Right lobe of liver (tissue), 6 donors: ENCODE results near the gene TCF7L2. TPM values are rescaled to one million over a fixed set of nuclear protein-coding genes. Genes with fewer than 3 reads are reported as not detected.

ENCODE experiments used
- ATAC-seq, 4 donors: fragments of 200-7000 bp; cut with Tn5 transposase; one replicate each; pipeline ENCODE4 v1.9.1; 2020; ENCODE audit warnings: mild to moderate bottlenecking in 4 of 4, moderate library complexity in 4 of 4
- DNase-seq, 3 donors: peaks; one replicate each; pipeline ENCODE4 v3.0.0-alpha.2; 2020
- H3K27ac ChIP-seq, 3 donors: fragments of 200-600 bp; one replicate each; pipeline ENCODE4 v1.8.0; 2022
- H3K27me3 ChIP-seq, 2 donors: fragments of 200-600 bp; one replicate each; pipeline ENCODE4 v1.8.0; 2022
- H3K36me3 ChIP-seq, 4 donors: fragments of 200-600 bp; sonication (generic) in 1 of 4; one replicate each; pipeline versions ENCODE4 v1.5.1 to v1.8.0; 2017 to 2022; ENCODE audit warnings: control low read depth in 1 of 4
- H3K4me1 ChIP-seq, 4 donors: fragments of 200-600 bp; sonication (generic) in 1 of 4; one replicate each; pipeline versions ENCODE4 v1.5.1 to v1.8.0; 2017 to 2022; ENCODE audit warnings: control low read depth in 1 of 4
- H3K4me3 ChIP-seq, 3 donors: fragments of 200-600 bp; one replicate each; pipeline ENCODE4 v1.8.0; 2022
- H3K9me3 ChIP-seq, 4 donors: fragments of 200-600 bp; sonication (generic) in 1 of 4; one replicate each; pipeline versions ENCODE4 v1.5.1 to v1.8.0; 2017 to 2022; ENCODE audit warnings: control low read depth in 1 of 4
- CTCF ChIP-seq, 4 donors: fragments of 200-600 bp in 3 of 4; fragments of 450-650 bp in 1 of 4; IDR thresholded peaks; one replicate each; pipeline versions ENCODE4 v1.5.1 to v1.8.0; 2016 to 2022; ENCODE audit warnings: antibody characterized with exemption in 4 of 4, mild to moderate bottlenecking in 2 of 4
- POLR2A ChIP-seq: fragments of 450-650 bp; IDR thresholded peaks from one replicate; pipeline ENCODE4 v1.6.1; 2017; ENCODE audit warnings: antibody characterized with exemption, mild to moderate bottlenecking
- WGBS: methylation state at CpG from one replicate; pipeline ENCODE4 v1.1.6; 2018; ENCODE audit warnings: low coverage, low lambda C conversion rate; ENCODE audit not compliant: insufficient coverage; ENCODE audit errors: missing lambda C conversion rate; 5-methylcytosine and 5-hydroxymethylcytosine counted together
- intact Hi-C, 2 donors: fragments of 100-400 bp; cut with DNase I; formaldehyde crosslinking; loops; one replicate each; pipeline versions ENCODE4 v1.11.2 to v1.14.1; 2022
- total RNA-seq, 6 experiments: library from RNA; depleted of rRNA in 2 of 6; stranded (reverse); fragments of >200 nt in 2 of 6; fragmentation: NEBNext Ultra II Directional in 3 of 6; extraction: Animal tissue kit (Norgen Biotek cat#: 25700) in 3 of 6; gene quantifications; one replicate each; pipeline versions ENCODE4 v1.1.0 to v1.2.4, GENCODE V29; 2016 to 2023
- donor health status: DM: no; HTN: yes; CAD: no.
- donor health status: DM: no; HTN: no; CAD: no.
- donor health status: DM: no; HTN: no; CAD: no.
- donor health status: DM: no; HTN: yes; CAD: no.
- donor health status: DM: no; HTN: yes; CAD: no.

Gene TCF7L2
- total RNA-seq, 6 experiments from 2014 or later = 9.4 to 33.2 (median 16.7) TPM

- 94% methylated on average over 2 of the region's 2 CpGs for WGBS
These were observed 87.2 kb downstream of the TCF7L2 start for GRCh38 chr10:113037218-113037617.

DNA sequence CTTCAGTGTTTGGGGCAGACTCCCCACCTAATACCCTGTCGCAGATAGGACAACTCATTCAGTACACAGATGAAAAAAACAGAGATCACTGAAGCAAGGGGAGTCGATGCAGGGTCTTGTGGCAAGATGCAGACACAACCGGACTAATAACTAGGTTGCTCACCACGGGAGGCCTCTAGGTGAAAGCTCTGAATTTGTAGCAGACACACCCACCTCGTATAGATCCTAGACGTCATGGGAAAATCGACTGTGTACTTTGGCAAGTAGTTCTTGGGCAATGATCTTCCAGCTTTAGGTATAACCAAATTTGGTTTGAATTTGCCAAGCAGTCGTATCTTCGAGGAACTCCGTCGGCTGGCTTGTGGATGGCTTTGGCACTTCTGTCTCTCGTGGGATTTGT, 88.1 kb downstream of the TCF7L2 start:
- 66% methylated on average over 9 of the region's 12 CpGs for WGBS
- Histone ChIP-seq H3K36me3 (no peaks in the 10 kb centered on the region), H3K4me3 (no peak overlapping the region), H3K4me1 (peaks cover 0 to 26% (median 13%) of the 10 kb centered on the region in 4 donors), H3K27ac (no peak overlapping the region), H3K9me3 (no peaks in the 10 kb centered on the region), H3K27me3 (no peaks in the 10 kb centered on the region)
- no peak for DNase-seq
- ATAC-seq = no peak
- TF ChIP-seq CTCF (IDR thresholded peaks at IDR 0.05) = no peak
- no peak for TF ChIP-seq POLR2A
- intact Hi-C loops = no loop called here

More at GRCh38 chr10:113037218-113037617, 87.2 kb downstream of the TCF7L2 start:
- TF ChIP-seq CTCF (IDR thresholded peaks at IDR 0.05) (no peak), POLR2A (no peak)
- ATAC-seq (no peak), DNase-seq (no peak)
- Histone ChIP-seq H3K27ac (no peak overlapping the region), H3K4me1 (peaks cover 0 to 26% (median 13%) of the 10 kb centered on the region in 4 donors), H3K4me3 (no peak overlapping the region), H3K36me3 (no peaks in the 10 kb centered on the region), H3K9me3 (no peaks in the 10 kb centered on the region), H3K27me3 (no peaks in the 10 kb centered on the region)
- intact Hi-C loops = no loop called here

DNA sequence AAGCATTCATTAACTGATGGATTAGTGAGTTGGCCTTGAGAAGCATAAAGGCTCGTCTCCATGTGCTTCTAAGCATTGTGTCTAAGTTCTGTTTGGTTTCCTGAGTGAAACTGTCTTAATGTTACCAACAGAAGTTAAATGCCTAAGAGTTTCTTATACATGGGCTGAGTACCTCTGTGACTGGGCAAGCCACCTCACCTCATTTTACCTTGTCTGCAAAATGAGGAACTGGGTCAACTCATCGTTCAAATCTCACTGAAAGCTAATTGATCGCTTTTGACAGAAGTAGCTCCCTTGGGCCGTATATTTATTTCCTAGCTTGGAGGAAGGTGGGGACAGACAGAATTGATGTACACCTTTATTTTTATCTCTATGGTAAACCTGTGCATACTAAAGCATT, 88.9 kb downstream of the TCF7L2 start:
- DNase-seq (no peak), ATAC-seq (no peak)
- H3K27me3 ChIP-seq = no peaks in the 10 kb centered on the region
- H3K4me1 ChIP-seq = peaks cover 0 to 26% (median 12%) of the 10 kb centered on the region in 4 donors
- H3K36me3 ChIP-seq = no peaks in the 10 kb centered on the region
- H3K27ac ChIP-seq = no peak overlapping the region
- 74% methylated on average over 4 of the region's 4 CpGs for WGBS
- intact Hi-C loops = no loop called here
- TF ChIP-seq CTCF (IDR thresholded peaks at IDR 0.05) (no peak), POLR2A (no peak)
- H3K4me3 ChIP-seq = no peak overlapping the region
- no peaks in the 10 kb centered on the region for H3K9me3 ChIP-seq

GRCh38 chr10:113041324-113041723, 91.3 kb downstream of the TCF7L2 start:
- intact Hi-C loops = no loop called here
- Histone ChIP-seq H3K4me1 (peaks cover 0 to 8% (median 3%) of the 10 kb centered on the region in 4 donors), H3K9me3 (no peaks in the 10 kb centered on the region), H3K27me3 (no peaks in the 10 kb centered on the region), H3K27ac (no peak overlapping the region), H3K4me3 (no peak overlapping the region), H3K36me3 (no peaks in the 10 kb centered on the region)
- TF ChIP-seq POLR2A = no peak
- no peak for TF ChIP-seq CTCF (IDR thresholded peaks at IDR 0.05)
- WGBS = 71% methylated on average over 1 of the region's 1 CpG
- ATAC-seq (no peak), DNase-seq (no peak)
